PC-3 (cell line): ENCODE data around the gene DOCK10.

Experiments
- CTCF ChIP-seq: fragments of 300-600 bp; sonication (generic); conservative IDR thresholded peaks from 2 replicates; pipeline ENCODE4 v1.5.1; 2017; ENCODE audit warnings: antibody characterized with exemption, low read depth, mild to moderate bottlenecking, low read length
- EZH2 ChIP-seq: fragments of 300-600 bp; sonication (generic); IDR thresholded peaks from one replicate; pipeline ENCODE4 v1.6.1; 2017; ENCODE audit warnings: antibody characterized with exemption, mild to moderate bottlenecking, low read length; ENCODE audit not compliant: unreplicated experiment
- EZH2phosphoT487 ChIP-seq: fragments of 300-600 bp; sonication (generic); IDR thresholded peaks from 2 replicates; pipeline ENCODE4 v1.6.1; 2018; ENCODE audit warnings: mild to moderate bottlenecking, antibody characterized with exemption, low read length, borderline replicate concordance

DNA sequence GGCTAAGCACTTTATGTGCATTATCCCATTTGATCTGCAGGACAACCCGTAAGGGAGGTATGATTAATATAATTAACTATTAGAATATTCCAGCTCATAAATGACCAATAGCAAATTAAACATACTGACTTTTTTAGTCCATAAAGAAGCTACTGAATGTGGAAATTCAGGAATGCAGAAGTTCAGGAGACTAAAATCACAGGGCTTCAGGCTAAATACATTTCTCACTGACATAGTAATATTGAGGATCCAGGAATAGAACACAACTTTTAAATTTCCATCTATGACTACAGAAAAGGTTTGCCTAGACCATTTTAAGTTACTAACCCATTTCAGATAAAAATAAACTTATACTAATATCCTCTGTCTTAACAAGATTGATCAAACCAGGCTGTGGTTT lies 228.7 kb downstream of the DOCK10 start:
- TF ChIP-seq CTCF (no peak), EZH2phosphoT487 (no peak), EZH2 (no peak)
